Central memory CD4-positive, alpha-beta T cell (primary cell): ENCODE results near the gene CNDP2.
"Not testable (repeated sequence)": the region's sequence is repeated elsewhere in the genome, so short reads cannot be mapped to it uniquely, and the experiment has no call there.

ENCODE experiments used
- DNase-seq: peaks from one replicate; pipeline ENCODE4 v3.0.0; 2022

Gene CNDP2

GRCh38 chr18:74519320-74520095 is 23.3 kb downstream of the CNDP2 start:
- no peak for DNase-seq

GRCh38 chr18:74520096-74520833 is 24.1 kb downstream of the CNDP2 start:
- no peak for DNase-seq

- no peak for DNase-seq
Observed at GRCh38 chr18:74521068-74521725, 25.0 kb downstream of the CNDP2 start.

- DNase-seq: no peak
Observed at GRCh38 chr18:74522635-74523548, 26.7 kb downstream of the CNDP2 start.

DNA sequence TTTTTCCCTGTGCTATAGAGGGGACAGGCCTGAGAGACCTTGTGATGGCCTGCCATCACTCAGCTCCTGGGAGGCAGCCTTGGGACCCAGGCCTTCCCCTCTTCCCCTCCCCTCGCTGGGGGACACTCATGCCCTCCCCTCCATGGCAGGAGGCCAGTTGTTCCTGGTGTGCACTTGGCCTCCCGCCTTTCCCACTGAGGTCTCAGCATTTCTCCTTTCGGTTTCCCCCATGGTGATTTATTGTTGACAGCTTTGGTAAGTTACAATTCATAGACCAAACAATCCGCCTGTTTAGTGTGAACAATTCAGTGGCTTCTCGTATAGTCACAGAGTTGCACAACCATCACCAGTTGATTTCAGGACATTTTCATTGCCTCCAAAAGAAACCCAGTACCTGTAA is 27.9 kb downstream of the CNDP2 start:
- DNase-seq: no peak

DNA sequence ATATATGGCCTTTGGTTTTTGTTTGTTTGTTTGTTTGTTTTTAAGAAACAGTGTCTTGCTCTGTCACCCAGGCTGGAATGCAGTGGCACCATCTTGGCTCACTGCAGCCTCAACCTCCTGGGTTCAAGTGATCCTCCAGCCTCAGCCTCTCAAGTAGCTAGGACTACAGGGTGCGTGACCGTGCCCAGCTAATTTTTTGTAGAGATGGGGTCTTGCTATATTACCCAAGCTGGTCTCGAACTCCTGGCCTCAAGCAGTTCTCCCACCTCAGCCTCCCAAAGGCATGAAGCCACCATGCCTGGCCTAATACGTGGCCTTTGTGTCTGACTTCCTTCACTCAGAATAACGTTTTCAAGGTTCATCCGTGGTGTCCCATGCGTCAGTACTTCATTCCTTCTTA is 28.8 kb downstream of the CNDP2 start:
- not testable (repeated sequence) for DNase-seq

DNA sequence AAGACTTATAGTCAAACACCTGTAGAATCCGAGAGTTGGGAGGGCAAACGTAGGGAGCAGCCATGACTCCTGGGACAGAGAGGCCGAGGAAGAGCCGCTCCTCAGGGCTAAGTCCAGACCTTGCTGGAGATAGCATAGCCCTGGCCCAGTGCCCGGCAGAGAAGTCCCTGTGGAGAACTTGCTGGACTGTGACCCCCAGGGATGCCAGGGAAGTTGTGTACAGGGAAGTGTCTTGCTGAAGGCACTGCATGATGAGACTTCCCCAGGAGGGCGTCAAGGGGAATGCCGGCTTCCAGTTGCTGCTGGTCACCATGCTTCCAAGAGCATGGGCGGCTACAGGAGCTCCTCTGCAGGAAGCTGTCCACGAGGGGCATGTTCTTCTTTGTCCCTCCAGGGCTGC is 29.6 kb downstream of the CNDP2 start:
- no peak for DNase-seq

- no peak for DNase-seq
Observed at GRCh38 chr18:74526488-74526887, 30.3 kb downstream of the CNDP2 start.

DNA sequence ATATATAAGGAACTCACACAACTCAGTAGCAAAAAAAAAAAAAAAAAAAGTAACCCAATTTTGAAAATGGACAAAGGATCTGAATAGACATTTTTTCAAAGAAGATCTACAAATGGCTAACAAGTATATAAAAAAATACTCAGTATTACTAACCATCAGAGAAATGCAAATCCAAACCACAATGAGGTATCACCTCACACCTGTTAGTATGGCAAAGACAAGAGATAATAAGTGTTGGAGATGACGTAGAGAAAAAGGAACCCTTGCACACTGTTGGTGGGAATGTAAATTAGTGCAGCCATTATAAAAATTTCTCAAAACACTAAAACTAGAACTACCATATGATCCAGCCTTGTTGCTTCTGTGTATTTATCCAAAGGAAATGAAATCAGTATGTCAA is 32.3 kb downstream of the CNDP2 start:
- DNase-seq: no peak

- no peak for DNase-seq
Observed at GRCh38 chr18:74528913-74529312, 32.8 kb downstream of the CNDP2 start.

DNA sequence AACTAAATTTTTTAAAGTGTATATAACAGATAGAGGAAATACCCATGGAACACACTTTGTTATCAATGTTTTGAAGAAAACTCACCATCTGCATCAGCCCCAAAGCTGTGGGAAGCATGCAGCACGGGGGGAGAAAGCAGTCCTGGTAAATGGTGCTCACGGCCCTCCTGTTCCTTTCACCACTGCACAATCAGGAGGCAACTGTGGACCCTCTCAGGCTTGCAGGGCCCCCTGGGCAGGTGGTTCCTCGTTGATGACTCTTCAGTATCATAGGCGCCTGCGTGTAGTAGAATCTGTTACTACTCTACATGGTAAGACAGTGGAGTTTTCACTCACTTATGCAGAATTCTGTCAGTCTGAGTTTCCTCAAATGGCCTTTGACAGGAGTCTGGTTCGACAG is 33.2 kb downstream of the CNDP2 start:
- no peak for DNase-seq

- no peak for DNase-seq
Observed at GRCh38 chr18:74529811-74530583, 33.8 kb downstream of the CNDP2 start.

GRCh38 chr18:74530584-74530862 is 34.4 kb downstream of the CNDP2 start:
- DNase-seq: no peak

DNA sequence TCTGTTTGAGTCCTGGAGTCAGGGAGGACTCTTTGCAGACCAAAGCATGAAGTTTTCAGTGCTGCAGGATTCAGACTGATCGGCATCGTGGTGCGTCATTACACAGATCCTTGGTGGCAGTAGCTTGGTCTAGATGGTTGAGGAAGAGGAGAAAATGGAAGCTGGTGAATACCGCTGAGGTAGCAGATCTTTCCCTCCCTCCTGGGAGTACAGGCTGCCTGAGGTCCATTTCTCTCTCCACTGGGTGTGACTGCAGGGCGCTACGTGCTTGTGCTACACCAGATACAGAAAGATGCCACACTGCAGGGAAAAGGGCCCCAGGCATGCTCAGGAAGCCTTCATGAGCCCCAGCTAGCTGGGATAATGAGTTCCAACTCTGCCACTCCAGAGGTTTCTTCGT is 34.9 kb downstream of the CNDP2 start:
- no peak for DNase-seq

- no peak for DNase-seq
Observed at GRCh38 chr18:74532511-74533025, 36.4 kb downstream of the CNDP2 start.

DNA sequence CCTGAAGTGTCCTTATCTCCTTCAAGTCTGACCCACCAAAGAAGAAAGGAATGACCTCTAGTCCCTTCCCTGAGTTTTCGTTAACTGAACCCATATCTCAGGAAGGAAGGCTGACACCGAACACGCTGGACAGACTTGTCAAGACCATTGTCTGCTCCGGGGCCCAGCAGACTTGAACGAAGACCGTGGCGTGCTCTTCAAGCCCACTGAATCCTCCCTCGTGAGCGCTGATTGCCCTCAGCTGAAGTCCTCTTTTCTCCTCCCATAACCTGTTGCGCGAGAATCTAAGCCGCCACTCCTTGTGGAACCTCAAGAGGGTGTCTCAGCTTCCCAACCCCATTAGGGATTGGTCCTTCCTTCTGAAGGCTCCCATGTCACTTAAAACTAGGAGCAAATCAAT is 37.5 kb downstream of the CNDP2 start:
- no peak for DNase-seq

GRCh38 chr18:74534150-74534969 is 38.2 kb downstream of the CNDP2 start, which contains the start of gene CNDP1:
Gene CNDP1 (plus strand): TSS chr18:74534500. CDS start chr18:74534668, 168 bp downstream.
- no peak for DNase-seq

DNA sequence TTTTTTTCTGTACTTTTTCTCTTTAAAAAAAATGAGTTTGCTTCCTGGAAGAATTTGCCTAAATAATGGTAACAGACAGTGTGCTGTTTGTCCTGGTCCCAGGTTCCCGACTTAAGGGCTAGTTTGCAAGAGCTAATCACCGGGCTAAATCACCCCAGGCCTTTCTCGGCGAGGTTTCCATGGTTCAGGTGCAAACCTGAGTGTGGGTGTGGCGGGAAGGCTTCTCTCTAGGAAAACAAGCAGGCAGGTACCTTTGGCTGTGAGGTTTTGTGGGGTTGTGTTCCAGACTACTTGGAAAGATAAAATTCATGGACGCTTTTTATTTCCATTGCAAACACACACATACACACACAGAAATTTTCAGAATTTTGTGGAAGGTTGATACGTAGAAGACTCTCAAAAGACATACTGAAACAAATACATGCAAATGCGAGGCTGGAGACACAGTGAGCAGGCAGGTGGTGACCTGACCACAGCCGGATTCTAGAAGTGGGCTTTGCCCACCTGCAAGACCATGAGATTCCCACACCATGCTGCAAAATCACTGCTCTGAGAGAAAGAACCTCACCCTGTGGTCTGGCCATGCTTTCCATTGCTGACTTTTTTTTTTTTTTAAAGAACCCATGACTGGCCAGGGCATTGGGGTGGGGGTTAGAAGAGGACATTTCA is 39.0 kb downstream of the CNDP2 start:
- DNase-seq: no peak

- DNase-seq: no peak
Observed at GRCh38 chr18:74539289-74539688, 43.1 kb downstream of the CNDP2 start.
